GM23248 (cell line): ENCODE measurements around the gene CD6. TPM values are rescaled to one million over a fixed set of nuclear protein-coding genes. Genes with fewer than 3 reads are reported as not detected.

Experiments
- DNase-seq: peaks from one replicate; pipeline ENCODE4 v3.0.0-alpha.2; 2015
- H2AFZ ChIP-seq: fragments of 200-600 bp; sonication (generic); 2 replicates; pipeline ENCODE4 v1.6.1; 2016; ENCODE audit warnings: antibody characterized with exemption
- H3F3A ChIP-seq: fragments of 200-600 bp; sonication (generic); 2 replicates; pipeline ENCODE4 v1.6.1; 2016; ENCODE audit warnings: mild to moderate bottlenecking, antibody characterized with exemption, mixed run types; ENCODE audit not compliant: insufficient read depth
- H3K27ac ChIP-seq: fragments of 200-600 bp; sonication (generic); 2 replicates; pipeline ENCODE4 v1.5.1; 2016; ENCODE audit warnings: mild to moderate bottlenecking
- H3K27me3 ChIP-seq: fragments of 200-600 bp; sonication (generic); replicated peaks from 2 replicates; pipeline ENCODE4 v1.6.1; 2016; ENCODE audit warnings: mild to moderate bottlenecking; ENCODE audit not compliant: insufficient read depth
- H3K36me3 ChIP-seq: fragments of 200-600 bp; sonication (generic); 2 replicates; pipeline ENCODE4 v1.6.1; 2016; ENCODE audit warnings: low read depth, mild to moderate bottlenecking
- H3K4me1 ChIP-seq: fragments of 200-600 bp; sonication (generic); 2 replicates; pipeline ENCODE4 v1.6.1; 2016; ENCODE audit warnings: mild to moderate bottlenecking; ENCODE audit not compliant: insufficient read depth
- H3K4me2 ChIP-seq: fragments of 200-600 bp; sonication (generic); one replicate; pipeline ENCODE4 v1.6.1; 2016; ENCODE audit warnings: mild to moderate bottlenecking; ENCODE audit not compliant: unreplicated experiment
- H3K4me3 ChIP-seq: fragments of 200-600 bp; sonication (generic); 2 replicates; pipeline ENCODE4 v1.5.1; 2016; ENCODE audit warnings: mild to moderate bottlenecking
- H3K79me2 ChIP-seq: fragments of 200-600 bp; sonication (generic); 2 replicates; pipeline ENCODE4 v1.6.1; 2016; ENCODE audit warnings: mild to moderate bottlenecking; ENCODE audit not compliant: insufficient read depth
- H3K9ac ChIP-seq: fragments of 200-600 bp; sonication (generic); 2 replicates; pipeline ENCODE4 v1.6.1; 2016; ENCODE audit warnings: mild to moderate bottlenecking
- H3K9me2 ChIP-seq: fragments of 200-600 bp; sonication (generic); 2 replicates; pipeline ENCODE4 v1.6.1; 2016; ENCODE audit warnings: mixed run types, mild to moderate bottlenecking, moderate library complexity; ENCODE audit not compliant: insufficient read depth
- H3K9me3 ChIP-seq: fragments of 200-600 bp; sonication (generic); one replicate; pipeline ENCODE4 v1.6.1; 2017; ENCODE audit warnings: low read depth
- H4K20me1 ChIP-seq: fragments of 200-600 bp; sonication (generic); 2 replicates; pipeline ENCODE4 v1.6.0; 2016; ENCODE audit not compliant: insufficient read depth
- EZH2 ChIP-seq: fragments of 200-600 bp; sonication (generic); IDR thresholded peaks from 2 replicates; pipeline ENCODE4 v1.6.1; 2018; ENCODE audit warnings: antibody characterized with exemption, mild to moderate bottlenecking; ENCODE audit not compliant: insufficient read depth, poor library complexity, severe bottlenecking
- EZH2phosphoT487 ChIP-seq: fragments of 200-600 bp; sonication (generic); IDR thresholded peaks from 2 replicates; pipeline ENCODE4 v1.6.1; 2018; ENCODE audit warnings: antibody characterized with exemption, moderate library complexity, mild to moderate bottlenecking, low read depth; ENCODE audit not compliant: insufficient read depth
- WGBS, 2 experiments: methylation state at CpG; one replicate each; pipeline ENCODE4 v1.1.6; 2015 to 2017; ENCODE audit warnings: low lambda C conversion rate in 2 of 2, low coverage in 1 of 2; ENCODE audit errors: missing lambda C conversion rate in 2 of 2; 5-methylcytosine and 5-hydroxymethylcytosine counted together
- in situ Hi-C: fragments of 300-500 bp; cut with MboI; formaldehyde crosslinking; loops from 2 replicates; pipeline ENCODE4 v1.15.0; 2020
- polyA plus RNA-seq: library from polyadenylated mRNA; unstranded; fragments of >200 nt; fragmentation: Nextera tagmentation; extraction: Ambion mirVana; gene quantifications from 2 replicates; pipeline ENCODE4 v1.2.1, GENCODE V29; 2016
- total RNA-seq: library from RNA; depleted of rRNA; stranded (reverse); fragments of >200 nt; shearing (Covaris generic); gene quantifications from 2 replicates; pipeline ENCODE4 v1.2.3, GENCODE V29; 2014

CD6 gene
- total and polyA plus RNA-seq, 2 experiments from 2014 or later = not detected

DNA sequence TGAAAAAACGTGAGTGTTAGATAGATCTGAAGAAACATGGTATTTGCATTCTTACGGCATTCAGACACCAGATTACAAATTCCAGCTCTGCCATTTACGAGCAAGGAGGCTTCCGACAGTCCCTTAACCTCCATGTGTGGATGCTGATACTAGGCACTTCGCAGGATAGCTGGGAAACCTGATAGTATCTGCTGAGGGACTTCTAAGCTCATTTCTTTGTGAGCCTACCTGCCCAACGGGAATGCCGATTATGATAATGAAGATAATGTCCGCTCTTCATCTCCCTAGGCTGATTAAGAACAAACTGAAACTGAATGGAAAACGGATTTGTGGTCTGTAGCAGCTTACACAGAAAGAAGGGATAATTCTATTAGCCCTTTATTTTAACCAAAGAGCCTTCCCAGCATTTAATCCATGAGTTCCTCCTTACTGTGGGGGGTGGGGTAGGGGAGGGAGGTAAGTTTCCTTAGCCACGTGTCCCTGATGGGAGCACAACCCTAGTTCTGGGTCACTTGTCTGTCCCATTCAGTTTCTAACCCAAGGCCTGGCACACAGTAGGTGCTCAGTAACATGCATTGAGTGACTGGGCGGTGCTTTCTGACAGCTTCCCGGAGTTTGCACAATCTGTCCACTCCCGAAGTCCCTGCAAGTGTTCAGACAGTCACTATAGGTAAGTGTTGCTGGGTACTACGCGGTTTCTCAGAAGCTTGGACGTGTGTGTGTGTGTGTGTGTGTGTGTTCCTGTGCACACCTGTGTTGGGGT lies 39.2 kb downstream of the CD6 start:
- no peaks in the 10 kb centered on the region for H3K9me2 ChIP-seq
- H3K4me2 ChIP-seq = no peak overlapping the region
- TF ChIP-seq EZH2 = no peak
- no peak for TF ChIP-seq EZH2phosphoT487
- H3K27ac ChIP-seq = no peak overlapping the region
- peaks cover 55% of the 10 kb centered on the region for H3K27me3 ChIP-seq
- DNase-seq = no peak
- no peaks in the 10 kb centered on the region for H3K36me3 ChIP-seq
- H3K79me2 ChIP-seq = no peaks in the 10 kb centered on the region
- H4K20me1 ChIP-seq = no peaks in the 10 kb centered on the region
- 59 to 64% methylated on average over 16 of the region's 16 CpGs for WGBS, 2 experiments
- H3K4me1 ChIP-seq = no peaks in the 10 kb centered on the region
- H3K9me3 ChIP-seq = no peaks in the 10 kb centered on the region
- H3F3A ChIP-seq = no peaks in the 10 kb centered on the region
- H3K9ac ChIP-seq = no peak overlapping the region
- in situ Hi-C loops = no loop called here
- no peak overlapping the region for H2AFZ ChIP-seq
- H3K4me3 ChIP-seq = no peak overlapping the region

DNA sequence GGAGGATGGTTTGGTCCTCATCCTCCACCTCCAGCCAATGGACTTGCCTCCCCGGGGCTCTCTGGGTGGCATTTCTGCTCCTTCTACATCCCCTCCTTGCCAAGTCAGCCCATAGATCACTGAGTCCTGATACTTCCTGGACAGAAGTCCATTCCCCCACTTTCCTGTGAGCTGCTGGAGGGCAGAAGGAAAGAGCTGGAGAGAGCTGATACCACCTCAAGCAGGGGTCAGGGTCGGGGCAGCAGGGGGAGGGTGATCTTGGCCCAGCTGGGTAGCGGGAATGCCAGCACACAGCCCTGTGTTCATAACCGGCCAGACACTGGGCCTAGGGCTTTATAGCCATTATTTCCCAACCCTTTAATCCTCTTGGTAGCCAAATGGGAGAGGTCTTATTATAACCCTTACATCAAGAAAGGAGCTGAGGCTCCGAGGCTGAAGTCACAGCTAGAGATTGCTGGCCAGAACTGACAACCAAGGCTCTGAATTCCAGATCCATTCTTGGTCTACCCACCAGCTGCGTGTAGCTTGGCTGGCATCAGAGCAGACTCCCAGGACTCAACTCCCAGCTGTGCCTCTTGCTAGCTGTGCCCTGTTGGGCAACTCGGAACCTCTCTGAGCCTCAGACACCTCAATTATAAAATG lies 39.9 kb downstream of the CD6 start:
- Histone ChIP-seq H3K79me2 (no peaks in the 10 kb centered on the region), H3K36me3 (no peaks in the 10 kb centered on the region), H3F3A (no peaks in the 10 kb centered on the region), H3K27ac (no peak overlapping the region), H3K9ac (no peak overlapping the region), H2AFZ (no peak overlapping the region), H3K4me1 (no peaks in the 10 kb centered on the region), H3K27me3 (peaks cover 51% of the 10 kb centered on the region), H4K20me1 (no peaks in the 10 kb centered on the region), H3K9me3 (no peaks in the 10 kb centered on the region), H3K4me2 (no peak overlapping the region), H3K9me2 (no peaks in the 10 kb centered on the region), H3K4me3 (no peak overlapping the region)
- in situ Hi-C loops = no loop called here
- DNase-seq = no peak
- WGBS, 2 experiments = 45 to 48% methylated on average over 7 of the region's 7 CpGs
- TF ChIP-seq EZH2 (no peak), EZH2phosphoT487 (no peak)

DNA sequence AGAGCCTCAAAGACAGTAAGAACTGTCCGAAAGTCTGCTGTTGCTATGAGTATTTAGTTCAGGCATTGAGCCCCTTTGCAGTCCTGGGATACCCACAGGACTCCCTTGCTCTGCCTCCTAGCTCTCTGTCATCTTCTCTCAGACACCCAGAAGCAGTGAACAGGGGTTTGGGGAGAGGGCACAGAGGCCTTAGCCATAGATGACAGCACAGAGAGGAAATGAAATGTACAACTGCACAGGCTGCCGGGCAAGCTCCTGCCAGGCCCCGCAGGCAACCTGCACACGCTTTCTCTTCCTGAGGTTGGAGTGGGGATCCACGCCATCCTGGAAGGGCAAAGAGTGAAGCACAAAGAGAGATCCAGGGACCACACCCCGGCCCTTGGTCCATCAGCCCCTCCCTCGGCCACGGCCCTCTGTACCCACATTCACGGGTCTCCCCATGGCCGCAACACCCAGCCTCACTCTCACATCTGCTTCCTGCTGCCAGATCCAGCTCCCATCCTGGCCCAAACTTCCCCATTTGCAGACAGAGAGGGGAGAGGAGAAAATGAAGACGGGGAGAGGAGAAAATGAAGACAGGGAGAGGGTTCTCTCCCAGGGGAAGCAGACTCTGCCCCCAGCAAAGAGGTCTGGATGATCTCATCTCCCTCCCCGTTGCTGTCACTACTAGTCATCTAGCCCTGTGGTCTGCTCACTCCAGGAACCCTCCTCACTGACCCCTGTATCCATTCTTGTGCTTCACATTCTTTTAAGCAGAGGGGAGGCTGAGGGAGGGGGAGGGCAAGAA lies 40.7 kb downstream of the CD6 start:
- WGBS, 2 experiments = 29 to 42% methylated on average over 10 to 12 of the region's 12 CpGs
- Histone ChIP-seq H3K27me3 (peaks cover 49% of the 10 kb centered on the region), H3K4me1 (no peaks in the 10 kb centered on the region), H3K4me2 (no peak overlapping the region), H3F3A (no peaks in the 10 kb centered on the region), H3K36me3 (no peaks in the 10 kb centered on the region), H4K20me1 (no peaks in the 10 kb centered on the region), H3K9me3 (no peaks in the 10 kb centered on the region), H2AFZ (no peak overlapping the region), H3K9ac (no peak overlapping the region), H3K9me2 (no peaks in the 10 kb centered on the region), H3K79me2 (no peaks in the 10 kb centered on the region), H3K4me3 (no peak overlapping the region), H3K27ac (no peak overlapping the region)
- TF ChIP-seq EZH2phosphoT487 = no peak
- TF ChIP-seq EZH2 = no peak
- in situ Hi-C loops = no loop called here
- DNase-seq = no peak

DNA sequence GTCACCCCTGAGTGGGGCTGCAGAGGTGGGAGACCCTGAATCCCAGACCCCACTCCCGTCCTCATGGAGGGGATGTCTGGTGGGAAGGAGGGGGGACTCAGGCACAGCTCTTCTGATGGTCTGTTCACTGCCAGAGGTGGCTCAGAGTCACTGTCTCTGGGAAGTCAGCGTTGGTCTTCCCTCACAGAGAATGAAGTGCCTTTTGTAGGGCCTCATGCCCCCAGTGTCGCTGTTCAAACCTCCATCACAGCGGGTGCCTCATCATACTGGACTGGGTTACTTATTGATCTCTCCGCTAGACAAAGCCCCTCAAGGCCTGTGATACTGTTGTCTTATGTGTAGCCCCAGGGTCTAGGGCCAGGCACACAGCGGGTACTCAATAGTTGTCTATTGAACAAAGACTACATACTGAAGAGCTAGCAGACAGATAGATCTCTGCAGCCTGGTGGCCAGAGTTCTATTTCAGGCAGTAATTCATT lies 41.3 kb downstream of the CD6 start:
- H3K4me2 ChIP-seq = no peak overlapping the region
- H3K27ac ChIP-seq = no peak overlapping the region

More for the DNA sequence above, 41.3 kb downstream of the CD6 start:
- 75 to 80% methylated on average over 6 of the region's 6 CpGs for whole genome bisulfite sequencing, 2 experiments
- Histone ChIP-seq H3K9me2 (no peaks in the 10 kb centered on the region), H4K20me1 (no peaks in the 10 kb centered on the region), H3F3A (no peaks in the 10 kb centered on the region), H3K9ac (no peak overlapping the region), H3K27me3 (peaks cover 42% of the 10 kb centered on the region), H2AFZ (no peak overlapping the region), H3K36me3 (no peaks in the 10 kb centered on the region), H3K4me3 (no peak overlapping the region), H3K4me1 (no peaks in the 10 kb centered on the region), H3K9me3 (no peaks in the 10 kb centered on the region), H3K79me2 (no peaks in the 10 kb centered on the region)
- in situ Hi-C loops = no loop called here
- no peak for TF ChIP-seq EZH2phosphoT487
- TF ChIP-seq EZH2 = no peak
- no peak for DNase-seq
